Muscle layer of colon (tissue), 2 donors: ENCODE results near the gene INPP5F.
"Not testable (repeated sequence)": the region's sequence is repeated elsewhere in the genome, so short reads cannot be mapped to it uniquely, and the experiment has no call there.

Experiments
- H3K27ac ChIP-seq: one replicate; pipeline ENCODE4 v1.7.0; 2013; ENCODE audit warnings: low read depth, mild to moderate bottlenecking, low read length, moderate library complexity
- H3K27me3 ChIP-seq, 2 donors: one replicate each; pipeline ENCODE4 v1.7.0; 2013; ENCODE audit warnings: low read length in 2 of 2, mild to moderate bottlenecking in 2 of 2; ENCODE audit not compliant: insufficient read depth in 2 of 2, control insufficient read depth in 1 of 2
- H3K36me3 ChIP-seq: one replicate; pipeline ENCODE4 v1.7.0; 2013; ENCODE audit warnings: mild to moderate bottlenecking, low read length; ENCODE audit not compliant: insufficient read depth
- H3K4me1 ChIP-seq: one replicate; pipeline ENCODE4 v1.7.0; 2013; ENCODE audit warnings: mild to moderate bottlenecking, low read length; ENCODE audit not compliant: insufficient read depth
- H3K4me3 ChIP-seq, 2 donors: one replicate each; pipeline ENCODE4 v1.7.0; 2013; ENCODE audit warnings: low read length in 2 of 2, low read depth in 1 of 2, mild to moderate bottlenecking in 1 of 2, moderate library complexity in 1 of 2
- H3K9ac ChIP-seq: one replicate; pipeline ENCODE4 v1.7.0; 2013; ENCODE audit warnings: low read length
- H3K9me3 ChIP-seq: one replicate; pipeline ENCODE4 v1.7.0; 2013; ENCODE audit warnings: mild to moderate bottlenecking, low read length
- donor health status: abdominal sarcoma.
- donor health status: Adenocarcinoma of cecum.

The INPP5F gene

DNA sequence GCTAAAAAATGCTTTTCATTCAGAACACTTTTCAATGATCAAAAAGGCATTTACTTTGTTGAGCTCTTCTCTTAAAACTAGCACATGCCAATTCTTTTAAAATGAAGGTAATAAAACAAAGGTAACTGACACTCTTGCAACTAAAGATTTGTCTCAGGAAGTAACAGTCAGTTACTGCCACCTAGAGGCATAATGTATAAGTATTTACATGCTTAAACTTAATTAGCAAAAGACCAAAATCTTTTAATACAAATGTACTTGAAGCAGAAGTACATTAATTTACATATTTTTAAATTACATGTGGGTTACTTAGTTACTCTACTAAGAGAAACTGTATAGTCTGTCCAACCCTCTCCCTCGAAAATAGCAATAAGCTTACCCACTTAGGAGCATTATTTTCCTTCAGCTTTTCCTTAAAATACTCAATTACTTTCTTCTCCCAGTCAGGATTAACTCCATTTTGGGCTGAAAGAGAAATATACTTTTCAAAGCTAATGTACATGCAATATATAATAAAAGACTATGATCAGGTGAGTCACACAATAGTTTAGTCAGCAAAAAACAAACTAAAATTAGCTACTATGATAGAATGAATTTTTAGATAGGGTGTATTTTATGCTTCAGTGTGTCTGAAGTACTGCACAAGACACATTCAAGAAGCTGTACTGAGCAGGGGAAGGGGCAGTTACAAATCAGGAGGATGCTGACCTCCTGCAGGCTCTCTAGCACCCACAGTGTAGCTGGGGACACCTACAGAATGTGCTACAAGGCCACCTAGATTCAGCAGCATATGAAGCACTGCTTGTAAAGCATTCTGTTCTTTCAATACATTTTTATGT, 133.8 kb downstream of the INPP5F start:
- Histone ChIP-seq H3K4me1 (peaks cover 23% of the 10 kb centered on the region), H3K27ac (no peak overlapping the region), H3K9ac (no peak overlapping the region), H3K36me3 (peaks cover 4% of the 10 kb centered on the region), H3K4me3 (no peak overlapping the region), H3K27me3 (no peaks in the 10 kb centered on the region), H3K9me3 (no peaks in the 10 kb centered on the region)

DNA sequence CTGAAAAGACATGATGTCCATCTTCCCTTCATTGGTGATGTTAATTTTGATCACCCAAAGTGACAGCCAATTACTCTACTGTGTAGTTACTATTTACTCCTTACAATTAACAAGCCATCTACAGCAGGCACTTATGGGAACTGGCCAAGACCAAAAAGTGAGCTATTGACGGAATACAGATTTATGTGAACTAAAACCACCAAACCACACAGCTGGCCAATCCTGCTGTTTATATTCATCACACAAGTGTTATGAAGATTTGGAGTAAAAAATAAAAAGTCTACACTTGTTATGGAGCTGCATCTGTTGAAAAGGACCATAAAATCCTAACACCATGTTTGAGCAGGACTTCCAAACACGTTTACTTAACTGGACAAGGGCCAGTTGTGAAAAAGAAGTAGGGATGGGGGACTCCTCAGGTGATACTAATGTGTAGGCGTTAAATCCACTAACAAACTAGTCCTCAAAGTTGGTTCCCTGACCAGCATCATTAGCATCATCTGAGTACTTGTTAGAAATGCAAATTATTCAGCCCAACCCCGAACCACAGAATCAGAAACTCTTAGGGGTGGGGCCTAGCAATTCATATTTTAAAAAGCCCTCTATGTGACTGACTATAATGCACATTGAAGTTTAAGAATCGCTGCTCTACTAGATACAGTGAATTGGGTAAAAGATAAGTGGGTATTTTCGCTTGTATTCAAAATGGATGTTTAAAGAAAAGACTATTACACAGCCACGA, 135.2 kb downstream of the INPP5F start:
- Histone ChIP-seq H3K27ac (no peak overlapping the region), H3K27me3 (no peaks in the 10 kb centered on the region)

DNA sequence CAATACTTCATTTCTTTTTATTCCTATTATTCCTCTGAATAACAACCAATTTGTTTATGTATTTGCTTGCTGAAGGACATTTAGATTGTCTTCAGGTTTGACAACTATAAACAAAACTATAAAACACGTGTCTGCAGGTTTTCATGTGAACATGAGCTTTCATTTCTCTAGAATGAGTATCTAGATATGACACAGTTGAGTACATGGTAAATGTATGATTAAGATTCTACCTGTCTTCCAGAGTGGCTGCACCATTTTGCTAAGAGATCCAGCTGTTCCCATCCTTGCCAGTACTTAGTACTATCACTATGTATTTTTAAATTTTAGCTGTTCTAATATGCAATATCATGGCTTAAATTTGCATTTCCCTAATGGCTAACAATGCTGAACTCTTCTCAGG, 136.7 kb downstream of the INPP5F start:
- H3K9me3 ChIP-seq = no peaks in the 10 kb centered on the region

More for the DNA sequence above, 135.2 kb downstream of the INPP5F start:
- Histone ChIP-seq H3K4me1 (peaks cover 23% of the 10 kb centered on the region), H3K36me3 (peaks cover 4% of the 10 kb centered on the region), H3K9ac (no peak overlapping the region), H3K4me3 (no peak overlapping the region), H3K9me3 (no peaks in the 10 kb centered on the region)

DNA sequence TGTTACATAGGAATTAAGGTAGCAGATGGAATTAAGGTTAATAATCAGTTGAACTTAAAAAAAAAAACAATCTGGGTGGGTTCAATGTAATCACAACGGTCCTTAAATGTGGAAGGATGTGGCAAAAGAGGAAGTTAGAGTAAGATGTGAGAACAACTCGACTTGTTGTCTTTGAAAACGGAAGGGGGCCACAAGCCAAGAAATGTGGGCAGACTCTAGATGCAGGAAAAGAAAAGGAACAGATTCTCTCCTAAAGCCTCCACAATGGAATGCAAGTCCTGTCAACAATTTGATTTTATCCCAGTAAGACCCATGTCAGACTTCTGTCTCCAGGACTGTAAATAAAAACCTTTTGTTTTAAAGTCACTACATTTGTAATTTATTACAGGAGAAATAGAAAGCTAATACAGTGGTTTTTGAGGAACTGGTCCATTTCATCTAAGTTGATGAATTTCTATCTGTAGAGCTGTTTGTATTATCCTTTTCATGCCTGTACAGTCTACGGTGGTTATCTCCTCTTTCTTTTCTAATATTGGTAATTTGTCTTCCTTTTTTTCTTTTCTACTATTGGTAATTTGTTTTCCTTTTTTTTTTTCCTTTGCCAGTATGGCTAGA, 138.2 kb downstream of the INPP5F start:
- peaks cover 22% of the 10 kb centered on the region for H3K4me1 ChIP-seq
- H3K9me3 ChIP-seq = no peaks in the 10 kb centered on the region
- H3K27me3 ChIP-seq = no peaks in the 10 kb centered on the region
- no peak overlapping the region for H3K4me3 ChIP-seq
- H3K36me3 ChIP-seq = no peaks in the 10 kb centered on the region
- H3K9ac ChIP-seq = no peak overlapping the region
- H3K27ac ChIP-seq = no peak overlapping the region

More for the DNA sequence above, 136.7 kb downstream of the INPP5F start:
- no peaks in the 10 kb centered on the region for H3K27me3 ChIP-seq
- peaks cover 4% of the 10 kb centered on the region for H3K36me3 ChIP-seq
- no peak overlapping the region for H3K9ac ChIP-seq
- no peak overlapping the region for H3K4me3 ChIP-seq
- H3K27ac ChIP-seq = no peak overlapping the region
- peaks cover 23% of the 10 kb centered on the region for H3K4me1 ChIP-seq

DNA sequence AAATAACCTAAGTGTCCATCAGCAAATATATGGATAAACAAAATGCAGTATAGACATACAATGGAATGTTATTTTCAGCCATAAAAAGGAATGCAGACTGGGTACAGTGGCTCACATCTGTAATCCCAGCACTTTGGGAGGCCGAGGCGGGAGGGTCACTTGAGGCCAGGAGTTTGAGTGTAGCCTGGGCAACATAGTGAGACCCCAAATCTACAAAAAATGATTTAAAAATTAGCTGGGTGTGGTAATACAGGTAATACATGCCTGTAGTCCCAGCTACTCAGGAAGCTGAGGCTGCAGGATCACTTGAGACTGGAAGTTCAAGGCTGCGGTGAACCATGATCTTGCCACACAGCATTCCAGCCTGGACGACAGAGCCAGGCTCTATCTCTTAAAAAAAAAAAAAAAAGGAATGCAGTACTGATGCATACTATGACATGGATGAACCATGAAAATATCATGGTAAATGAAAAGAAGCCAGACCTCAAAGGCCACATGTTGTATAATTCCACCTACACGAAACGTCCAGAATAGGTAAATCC, 139.9 kb downstream of the INPP5F start:
- H3K27me3 ChIP-seq = no peaks in the 10 kb centered on the region
- peaks cover 6% of the 10 kb centered on the region for H3K4me1 ChIP-seq
- H3K36me3 ChIP-seq = no peaks in the 10 kb centered on the region
- H3K9ac ChIP-seq = no peak overlapping the region
- no peak overlapping the region for H3K27ac ChIP-seq
- H3K9me3 ChIP-seq = no peaks in the 10 kb centered on the region
- no peak overlapping the region for H3K4me3 ChIP-seq

DNA sequence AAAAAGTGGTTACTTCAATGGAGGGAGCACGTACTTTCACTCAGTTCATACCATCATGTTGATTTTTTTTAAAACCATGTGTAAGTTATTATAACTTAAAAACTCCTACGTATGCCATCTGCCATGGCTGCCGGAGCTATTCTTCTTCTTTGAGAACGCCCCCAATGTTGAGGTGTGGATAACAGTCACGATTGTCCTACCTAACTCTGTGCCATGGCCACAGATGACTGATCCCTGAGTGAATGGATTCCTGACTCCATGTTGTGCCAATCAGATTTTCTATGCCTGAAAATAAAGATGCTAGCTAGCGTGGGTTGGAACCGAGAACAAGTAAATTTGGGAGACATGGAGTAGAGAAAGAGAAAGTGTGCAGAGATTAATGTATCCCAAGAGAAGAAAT, 141.5 kb downstream of the INPP5F start:
- Histone ChIP-seq H3K27ac (no peak overlapping the region), H3K9ac (no peak overlapping the region), H3K27me3 (no peaks in the 10 kb centered on the region), H3K36me3 (no peaks in the 10 kb centered on the region), H3K9me3 (no peaks in the 10 kb centered on the region), H3K4me1 (peaks cover 8% of the 10 kb centered on the region), H3K4me3 (no peak overlapping the region)

DNA sequence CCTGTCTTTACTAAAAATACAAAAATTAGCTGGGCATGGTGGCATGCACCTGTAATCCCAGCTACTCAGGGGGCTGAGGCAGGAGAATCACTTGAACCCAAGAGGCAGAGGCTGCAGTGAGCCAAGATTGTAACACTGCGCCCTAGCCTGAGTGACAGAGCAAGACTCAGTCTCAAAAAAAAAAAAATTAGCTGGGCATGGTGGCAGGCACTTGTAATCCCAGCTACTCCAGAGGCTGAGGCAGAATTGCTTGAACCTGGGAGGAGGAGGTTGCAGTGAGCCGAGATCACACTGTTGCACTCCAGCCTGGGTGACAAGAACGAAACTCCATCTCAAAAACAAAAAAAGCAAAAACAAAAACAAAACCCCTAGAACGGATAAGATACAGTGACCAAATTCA, 143.5 kb downstream of the INPP5F start:
- not testable (repeated sequence) for H3K27ac ChIP-seq, H3K27me3 ChIP-seq, H3K4me3 ChIP-seq, H3K9ac ChIP-seq, H3K36me3 ChIP-seq, H3K9me3 ChIP-seq
- peaks cover 15% of the 10 kb centered on the region for H3K4me1 ChIP-seq

DNA sequence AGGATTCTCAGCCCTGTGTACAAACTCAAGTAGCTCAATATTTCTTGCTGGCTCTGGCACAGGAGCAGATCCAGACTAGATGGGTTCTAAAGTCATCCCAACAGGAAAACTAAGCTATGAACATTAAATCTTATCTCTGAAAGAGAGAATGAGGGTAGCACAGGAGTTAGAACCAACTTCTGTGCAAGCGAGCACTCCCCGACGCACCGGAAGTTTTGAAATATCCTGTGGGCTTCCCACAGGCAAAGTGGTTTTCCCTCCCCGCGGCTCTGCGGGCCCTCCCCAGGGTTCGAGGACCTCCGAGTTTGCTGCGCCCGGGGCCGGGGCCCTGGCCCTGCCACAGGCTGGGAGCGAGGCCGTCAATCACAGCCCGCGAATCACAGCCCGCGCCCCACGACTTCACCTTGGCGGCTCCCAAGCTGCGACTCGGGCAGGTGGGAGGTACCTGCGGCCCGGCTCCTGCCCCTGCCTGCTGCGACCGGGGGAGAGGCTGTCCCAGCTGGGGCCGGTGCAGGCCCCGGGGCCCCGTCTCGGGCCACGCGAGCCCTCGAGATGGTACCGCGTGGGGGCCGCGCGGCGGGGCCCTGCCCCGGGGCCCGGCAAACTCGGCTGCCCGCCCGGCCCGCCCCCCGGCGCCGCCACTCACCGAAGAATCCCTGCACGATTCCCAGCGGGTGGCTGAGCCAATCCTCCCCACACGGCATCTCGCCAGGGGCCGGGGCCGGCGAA, 146.2 kb downstream of the INPP5F start:
- Histone ChIP-seq H3K36me3 (no peaks in the 10 kb centered on the region), H3K9ac (peak overlapping the region; percentile 59), H3K27ac (peak overlapping the region; percentile 92), H3K4me1 (peaks cover 15% of the 10 kb centered on the region), H3K4me3 (peak overlapping the region; percentile 76 to 87), H3K9me3 (no peaks in the 10 kb centered on the region), H3K27me3 (no peaks in the 10 kb centered on the region)

DNA sequence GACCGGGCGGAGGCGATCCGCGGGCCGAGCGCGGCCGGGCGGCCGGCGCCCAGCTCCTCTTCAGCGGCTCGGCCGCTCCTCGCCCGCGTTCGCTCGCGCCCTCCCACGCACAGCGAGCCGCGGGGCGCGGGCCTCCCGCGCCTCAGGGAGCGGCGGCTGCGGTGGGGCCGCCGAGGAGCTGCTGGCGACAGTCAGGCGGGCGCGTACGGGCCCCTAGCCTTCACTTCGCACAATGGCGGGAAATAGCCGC, 146.7 kb downstream of the INPP5F start, which contains the start of gene MCMBP:
Gene MCMBP, minus strand, starts transcription at position 234 of the 250 bp plus-strand sequence. CDS start 259 bp downstream, outside the sequence.
- no peaks in the 10 kb centered on the region for H3K27me3 ChIP-seq
- no peaks in the 10 kb centered on the region for H3K36me3 ChIP-seq
- peak within 1 kb of the TSS; percentile 59 for H3K9ac ChIP-seq
- peaks cover 15% of the 10 kb centered on the region for H3K4me1 ChIP-seq
- no peaks in the 10 kb centered on the region for H3K9me3 ChIP-seq
- peak within 1 kb of the TSS; percentile 94 for H3K27ac ChIP-seq
- H3K4me3 ChIP-seq = peak within 1 kb of the TSS; percentile 76 to 87

DNA sequence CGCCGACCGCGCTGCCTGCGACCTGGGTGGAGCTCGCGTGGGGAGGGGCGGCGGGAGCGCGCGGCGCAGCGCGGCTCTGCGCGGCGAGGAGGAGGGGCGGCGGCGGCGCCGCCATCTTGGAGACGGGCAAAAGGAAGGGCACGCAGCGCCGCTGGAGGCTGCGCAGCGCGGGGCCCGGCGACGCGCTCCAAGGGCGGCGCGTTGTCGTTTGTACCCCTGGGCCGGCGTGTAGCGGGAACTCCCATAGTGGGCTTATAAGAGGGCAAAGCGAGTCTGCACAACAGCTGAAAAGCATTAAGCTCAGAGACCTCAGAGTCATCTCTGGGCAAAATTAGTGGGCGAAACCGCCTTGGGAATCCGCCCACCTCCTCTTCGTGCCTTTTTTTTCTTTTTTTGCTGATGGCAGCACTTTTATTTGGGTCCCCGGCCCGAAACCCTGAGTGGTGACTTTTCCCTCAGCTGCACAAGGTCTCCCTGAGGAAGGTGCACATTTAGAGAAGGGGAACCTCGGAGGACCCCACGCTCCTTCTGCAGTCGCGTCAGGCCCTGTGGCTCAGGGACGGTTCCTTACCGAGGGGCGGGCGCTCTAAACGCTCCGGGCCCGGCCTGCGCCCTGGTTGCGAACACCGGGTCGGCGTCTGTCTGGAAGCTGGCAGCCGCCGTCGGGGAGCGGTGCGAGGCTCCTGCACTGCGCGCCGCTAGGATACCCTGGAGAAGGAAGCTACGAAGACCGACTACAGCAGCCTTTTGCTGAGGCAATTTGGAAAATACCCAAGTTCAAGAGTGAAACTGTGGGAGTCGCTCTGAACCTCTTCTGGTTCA, 147.2 kb downstream of the INPP5F start:
- Histone ChIP-seq H3K4me1 (peaks cover 15% of the 10 kb centered on the region), H3K36me3 (no peaks in the 10 kb centered on the region), H3K27me3 (no peaks in the 10 kb centered on the region), H3K9ac (peak overlapping the region; percentile 23), H3K4me3 (peak overlapping the region; percentile 67 to 87), H3K27ac (peak overlapping the region; percentile 94), H3K9me3 (no peaks in the 10 kb centered on the region)
